LNCaP clone FGC (cell line): ENCODE data around the gene LY6G6F.
A peak's percentile ranks its signal among the peaks of the same experiment; 100 is the strongest.

Experiments
- DNase-seq: peaks from one replicate; pipeline ENCODE4 v3.0.0-alpha.2; 2011; ENCODE audit warnings: low read depth
- H3K4me3 ChIP-seq: 2 replicates; pipeline ENCODE4 v1.5.1; 2011; ENCODE audit warnings: mild to moderate bottlenecking, low read depth, low read length, control low read depth
- CTCF ChIP-seq: IDR thresholded peaks from 2 replicates; pipeline ENCODE4 v1.5.1; 2012; ENCODE audit warnings: mild to moderate bottlenecking; ENCODE audit not compliant: control insufficient read depth, insufficient read depth; ENCODE audit errors: extremely low read depth

The LY6G6F gene

DNA sequence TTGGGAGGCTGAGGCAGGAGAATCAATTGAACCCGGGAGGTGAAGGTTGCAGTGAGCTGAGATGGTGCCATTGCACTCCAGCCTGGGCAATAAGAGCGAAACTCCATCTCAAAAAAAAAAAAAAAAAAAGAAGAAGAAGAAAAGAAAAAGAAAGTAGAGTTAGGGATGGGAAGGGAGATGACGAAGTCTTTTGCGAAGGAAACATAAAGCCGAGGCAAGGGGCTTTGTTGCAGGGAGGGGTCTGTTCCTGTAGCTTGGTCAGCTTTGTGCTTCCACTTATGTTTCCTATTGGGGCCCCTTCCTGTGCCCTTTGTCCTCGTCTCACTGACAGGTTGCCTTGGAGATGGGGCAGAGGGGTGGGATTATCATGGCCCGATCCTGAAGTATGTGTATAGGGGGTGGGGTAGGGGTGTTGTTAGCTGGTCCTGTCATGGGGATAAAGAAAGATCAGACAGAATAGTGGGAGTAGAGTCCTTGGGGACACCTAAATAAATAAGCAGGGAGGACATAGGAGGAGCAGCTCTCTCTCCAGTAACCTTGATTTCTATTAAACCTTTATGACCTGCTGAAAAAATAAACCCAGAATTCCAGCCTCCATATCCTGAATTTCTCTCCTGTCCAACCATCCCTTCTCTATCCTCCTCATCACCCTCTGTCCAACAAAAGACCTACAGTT, 30.8 kb downstream of the LY6G6F start:
- H3K4me3 ChIP-seq, result peak overlapping the region; percentile 77
- TF ChIP-seq CTCF, result no peak
- no peak for DNase-seq

DNA sequence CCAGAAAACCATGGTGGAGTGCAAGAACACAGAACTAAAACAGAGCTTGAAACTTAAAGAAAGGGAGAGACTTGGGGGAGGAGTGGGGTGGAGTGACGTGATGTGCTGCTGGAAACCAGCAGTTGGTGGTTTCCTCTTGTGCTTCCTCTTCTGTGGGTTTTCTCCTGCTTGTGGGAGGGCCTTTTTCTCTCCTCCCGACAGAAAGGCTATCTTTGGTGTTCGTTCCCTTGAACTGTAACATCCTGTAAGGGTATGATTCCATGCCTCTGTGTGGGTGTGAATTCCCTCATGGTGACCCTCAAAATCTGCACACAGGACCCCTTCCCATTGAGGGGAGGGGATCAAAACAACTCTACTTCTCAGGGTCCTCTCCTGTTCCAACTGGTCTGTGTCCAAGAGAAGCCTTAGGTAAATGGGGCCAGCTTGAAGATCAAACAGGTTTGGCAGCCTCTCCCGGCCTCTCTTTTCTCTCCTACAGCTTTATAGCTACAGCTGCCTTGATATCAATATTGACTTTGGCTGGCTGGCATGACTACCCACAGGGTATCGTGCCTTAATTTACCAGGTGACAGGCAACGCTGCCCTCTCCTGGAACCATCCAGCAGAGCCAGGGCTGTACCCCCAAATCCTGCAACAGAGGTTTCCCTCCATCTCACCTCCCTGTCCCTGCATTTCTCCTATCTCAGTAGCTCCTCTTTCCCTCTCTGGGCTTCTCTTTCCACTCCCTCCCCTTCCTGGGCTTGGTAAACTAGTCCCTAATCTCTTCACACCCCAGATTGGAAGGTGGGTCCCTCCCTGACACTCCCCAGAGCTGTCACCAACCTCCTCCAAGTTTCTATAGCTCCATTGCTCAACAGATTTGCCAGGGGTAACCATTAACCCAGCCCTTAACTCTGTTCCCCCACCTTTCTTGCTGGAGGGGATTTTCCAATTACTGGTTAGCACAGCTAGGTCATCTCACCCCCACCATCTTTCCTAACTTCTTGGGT, 31.6 kb downstream of the LY6G6F start:
- peak; percentile 65 for TF ChIP-seq CTCF
- peak overlapping the region; percentile 77 for H3K4me3 ChIP-seq
- peak; percentile 94 for DNase-seq

DNA sequence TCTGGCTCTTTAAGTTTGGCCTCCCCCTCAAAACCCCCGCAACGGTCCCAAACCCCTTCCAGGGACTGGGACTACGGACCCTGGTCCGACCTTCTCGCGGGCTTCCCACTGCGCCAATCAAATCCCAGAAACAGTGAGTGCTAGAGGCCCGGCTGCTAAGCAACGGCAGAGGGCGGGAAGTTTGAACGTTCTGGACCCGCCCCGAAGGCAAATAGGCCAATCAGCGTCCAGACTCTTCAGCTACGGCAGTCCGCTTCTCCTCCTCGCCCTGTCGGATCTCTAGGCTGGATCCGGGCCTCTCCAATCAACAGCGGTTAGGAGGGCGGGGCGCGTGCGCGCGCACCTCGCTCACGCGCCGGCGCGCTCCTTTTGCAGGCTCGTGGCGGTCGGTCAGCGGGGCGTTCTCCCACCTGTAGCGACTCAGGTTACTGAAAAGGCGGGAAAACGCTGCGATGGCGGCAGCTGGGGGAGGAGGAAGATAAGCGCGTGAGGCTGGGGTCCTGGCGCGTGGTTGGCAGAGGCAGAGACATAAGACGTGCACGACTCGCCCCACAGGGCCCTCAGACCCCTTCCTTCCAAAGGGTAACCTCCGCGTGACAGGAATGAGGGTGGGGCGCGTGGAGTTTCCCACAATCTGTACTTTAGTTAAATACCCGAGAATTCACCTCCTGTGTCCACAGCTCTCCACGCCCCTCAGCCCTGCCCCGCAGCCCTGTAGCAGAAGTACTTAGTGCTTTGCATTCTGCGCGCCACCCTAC, 33.2 kb downstream of the LY6G6F start, which contains the start of gene MSH5:
TSS of gene MSH5 (plus strand) at position 367 of the 758 bp plus-strand sequence. CDS start 462 bp downstream, outside the sequence.
- DNase-seq, result peak; percentile 98
- H3K4me3 ChIP-seq, result peak within 1 kb of the TSS; percentile 77
- TF ChIP-seq CTCF, result no peak

GRCh38 chr6:31740397-31741223, 33.9 kb downstream of the LY6G6F start:
- H3K4me3 ChIP-seq, result peak overlapping the region; percentile 77
- DNase-seq, result no peak
- no peak for TF ChIP-seq CTCF

- DNase-seq, result no peak
- no peak for TF ChIP-seq CTCF
- H3K4me3 ChIP-seq, result no peak overlapping the region
Measured at GRCh38 chr6:31741815-31742214, 35.1 kb downstream of the LY6G6F start.

- no peak for DNase-seq
- no peak for TF ChIP-seq CTCF
- no peak overlapping the region for H3K4me3 ChIP-seq
Measured at GRCh38 chr6:31742894-31743293, 36.2 kb downstream of the LY6G6F start.
